HepG2 (cell line): ENCODE data around the gene KRTAP1-5. TPM values are rescaled to one million over a fixed set of nuclear protein-coding genes. Genes with fewer than 3 reads are reported as not detected.
"Not testable (repeated sequence)": the region's sequence is repeated elsewhere in the genome, so short reads cannot be mapped to it uniquely, and the experiment has no call there.

Experiments
- ATF3 ChIP-seq: sonication (generic); formaldehyde crosslinking; IDR thresholded peaks from 2 replicates; pipeline ENCODE4 v1.4.0; 2020; ENCODE audit warnings: missing genetic modification reagents
- BCL6 ChIP-seq: IDR thresholded peaks from 2 replicates; pipeline ENCODE4 v1.6.1; 2016; ENCODE audit warnings: missing genetic modification reagents, missing compliant biosample characterization
- CREB1 ChIP-seq, 2 experiments: fragments of 450-650 bp in 1 of 2; IDR thresholded peaks; 2 replicates each; pipeline ENCODE4 v1.6.1; 2016 to 2017; ENCODE audit warnings: control low read depth in 1 of 2, mild to moderate bottlenecking in 1 of 2, missing compliant biosample characterization in 1 of 2, missing genetic modification characterization in 1 of 2
- DPF2 ChIP-seq: sonication (generic); formaldehyde crosslinking; IDR thresholded peaks from 2 replicates; pipeline ENCODE4 v1.4.0; 2020; ENCODE audit warnings: mild to moderate bottlenecking, low read depth, missing genetic modification reagents, borderline replicate concordance
- ELF3 ChIP-seq: IDR thresholded peaks from 2 replicates; pipeline ENCODE4 v1.6.1; 2016; ENCODE audit warnings: missing genetic modification reagents, missing compliant biosample characterization
- EP300 ChIP-seq, 3 experiments: sonication (generic) in 1 of 3; formaldehyde crosslinking in 1 of 3; IDR thresholded peaks; 2 replicates each; pipeline versions ENCODE4 v1.5.1 to v1.6.1; 2011 to 2020; ENCODE audit warnings: low read depth in 2 of 3, low read length in 2 of 3, borderline replicate concordance in 1 of 3, improper control_type of control experiment in 1 of 3, mild to moderate bottlenecking in 1 of 3, missing genetic modification reagents in 1 of 3, moderate library complexity in 1 of 3
- FOSL2 ChIP-seq: sonication (generic); formaldehyde crosslinking; IDR thresholded peaks from 2 replicates; pipeline ENCODE4 v1.4.0; 2020; ENCODE audit warnings: missing genetic modification reagents
- FOXA1 ChIP-seq, 2 experiments: fragments of 450-650 bp in 1 of 2; sonication (generic) in 1 of 2; formaldehyde crosslinking in 1 of 2; IDR thresholded peaks; 2 replicates each; pipeline versions ENCODE4 v1.4.0 to v1.6.1; 2016 to 2020; ENCODE audit warnings: missing genetic modification reagents in 1 of 2
- FOXA3 ChIP-seq: IDR thresholded peaks from 2 replicates; pipeline ENCODE4 v1.6.1; 2016; ENCODE audit warnings: missing genetic modification reagents, missing compliant biosample characterization
- GABPA ChIP-seq, 2 experiments: IDR thresholded peaks; 2 replicates each; pipeline ENCODE4 v1.6.1; 2011 to 2016; ENCODE audit warnings: low read depth in 2 of 2, low read length in 1 of 2, missing biosample characterization in 1 of 2, missing genetic modification characterization in 1 of 2
- HDAC1 ChIP-seq: sonication (generic); formaldehyde crosslinking; IDR thresholded peaks from 2 replicates; pipeline ENCODE4 v1.5.1; 2020; ENCODE audit warnings: mild to moderate bottlenecking, missing genetic modification reagents
- HNF4A ChIP-seq: sonication (generic); formaldehyde crosslinking; IDR thresholded peaks from 2 replicates; pipeline ENCODE4 v1.4.0; 2020; ENCODE audit warnings: missing genetic modification reagents
- MBD4 ChIP-seq: IDR thresholded peaks from 2 replicates; pipeline ENCODE4 v1.6.1; 2012; ENCODE audit warnings: low read length, inconsistent platforms, borderline replicate concordance
- MIER3 ChIP-seq: IDR thresholded peaks from 2 replicates; pipeline ENCODE4 v1.6.1; 2016; ENCODE audit warnings: missing compliant biosample characterization, borderline replicate concordance
- NR2F2 ChIP-seq: IDR thresholded peaks from 2 replicates; pipeline ENCODE4 v1.6.1; 2012; ENCODE audit warnings: low read depth, inconsistent platforms, borderline replicate concordance
- PAXIP1 ChIP-seq: sonication (generic); formaldehyde crosslinking; conservative IDR thresholded peaks from 2 replicates; pipeline ENCODE4 v1.4.0; 2020; ENCODE audit warnings: mild to moderate bottlenecking, missing genetic modification reagents, moderate library complexity
- STAG1 ChIP-seq: sonication (generic); formaldehyde crosslinking; IDR thresholded peaks from 2 replicates; pipeline ENCODE4 v1.4.0; 2020; ENCODE audit warnings: missing genetic modification reagents
- ZNF280D ChIP-seq: sonication (generic); formaldehyde crosslinking; IDR thresholded peaks from 2 replicates; pipeline ENCODE4 v1.5.1; 2020; ENCODE audit warnings: mild to moderate bottlenecking, missing genetic modification reagents
- ZSCAN29 ChIP-seq: sonication (generic); formaldehyde crosslinking; conservative IDR thresholded peaks from 2 replicates; pipeline ENCODE4 v1.4.0; 2020; ENCODE audit warnings: mild to moderate bottlenecking, missing genetic modification reagents
- ZSCAN9 ChIP-seq: IDR thresholded peaks from 2 replicates; pipeline ENCODE4 v1.6.1; 2016; ENCODE audit warnings: borderline replicate concordance
- polyA plus RNA-seq, 8 experiments: library from polyadenylated mRNA; depleted of rRNA in 3 of 8; stranded (reverse) in 7 of 8; unstranded in 1 of 8; fragments of >200 nt; fragmentation: Illumina TruSeq in 4 of 8; extraction: Trizol in 4 of 8; gene quantifications; 2 replicates each; pipeline versions ENCODE4 v1.2.1 to v1.2.3, GENCODE V29; 2011 to 2016; ENCODE audit warnings: low read depth in 4 of 8, missing spikeins in 1 of 8, mixed read lengths in 1 of 8; ENCODE audit not compliant: insufficient read depth in 1 of 8
- total RNA-seq, 5 experiments: library from RNA; depleted of rRNA; stranded (reverse); fragments of >200 nt; fragmentation: Illumina TruSeq; extraction: Trizol; gene quantifications; 2 replicates each; pipeline ENCODE4 v1.2.3, GENCODE V29; 2016; ENCODE audit warnings: low read depth in 1 of 5

KRTAP1-5 gene
- total and polyA plus RNA-seq, 2 of the 13 experiments (the other 11 are each of a cell fraction or from before 2014, with no cell fraction given): 0.09 TPM; not detected in 1

GRCh38 chr17:41059276-41060051 lies 32.5 kb upstream of the KRTAP1-5 start (continued):
- peak; percentile 56; the same call in 1 of the 2 replicates for TF ChIP-seq BCL6 (CRISPR knock-in tag)
- TF ChIP-seq FOXA1 (IDR thresholded peaks at IDR 0.05); GABPA (IDR thresholded peaks at IDR 0.05; ENCODE audit: low read depth, low read length): not testable (repeated sequence)
- TF ChIP-seq FOXA1 (CRISPR knock-in tag; IDR thresholded peaks at IDR 0.05): 0 out of 2 replicates have a peak, but pooled peaks have one; percentile 60
- peak; percentile 82 for TF ChIP-seq FOSL2 (CRISPR knock-in tag)
- TF ChIP-seq GABPA (CRISPR knock-in tag; IDR thresholded peaks at IDR 0.05; ENCODE audit: low read depth): 0 out of 2 replicates have a peak, but pooled peaks have one; percentile 30
- TF ChIP-seq HNF4A (CRISPR knock-in tag): peak; percentile 49
- peak; percentile 63; the same call in 1 of the 2 replicates for TF ChIP-seq ZSCAN29 (CRISPR knock-in tag)
- TF ChIP-seq ATF3: peak; percentile 71
- TF ChIP-seq MIER3 (CRISPR knock-in tag): peak; percentile 77; the same call in 1 of the 2 replicates
- TF ChIP-seq ELF3 (CRISPR knock-in tag): peak; percentile 69; the same call in 1 of the 2 replicates
- TF ChIP-seq CREB1 (IDR thresholded peaks at IDR 0.05): peak; percentile 35; the same call in 1 of the 2 replicates
- TF ChIP-seq CREB1 (CRISPR knock-in tag; IDR thresholded peaks at IDR 0.05): peak; percentile 67; the same call in 1 of the 2 replicates
- peak; percentile 49; the same call in 1 of the 2 replicates for TF ChIP-seq NR2F2
- TF ChIP-seq ZNF280D (CRISPR knock-in tag): 0 out of 2 replicates have a peak, but pooled peaks have one; percentile 40
- TF ChIP-seq FOXA3: peak; percentile 83
- TF ChIP-seq ZSCAN9 (CRISPR knock-in tag): 0 out of 2 replicates have a peak, but pooled peaks have one; percentile 31
- TF ChIP-seq EP300 (IDR thresholded peaks at IDR 0.05; ENCODE audit: low read depth in 2 of 2, low read length in 2 of 2): peak; percentile 78 to 97
- TF ChIP-seq EP300 (CRISPR knock-in tag; IDR thresholded peaks at IDR 0.05; ENCODE audit: borderline replicate concordance): peak; percentile 86
- TF ChIP-seq MBD4: peak; percentile 79; the same call in 1 of the 2 replicates
- TF ChIP-seq STAG1 (CRISPR knock-in tag): peak; percentile 18; the same call in 1 of the 2 replicates
- TF ChIP-seq HDAC1 (CRISPR knock-in tag): peak; percentile 55; the same call in 1 of the 2 replicates
- TF ChIP-seq DPF2 (CRISPR knock-in tag): peak; percentile 79
- peak; percentile 87 for TF ChIP-seq PAXIP1 (CRISPR knock-in tag)
